Right ventricle myocardium inferior (tissue), 1 donor: Measurements from ENCODE around the gene PIP5K1C. TPM values are rescaled to one million over a fixed set of nuclear protein-coding genes. Genes with fewer than 3 reads are reported as not detected.
"Not testable (repeated sequence)": the region's sequence is repeated elsewhere in the genome, so short reads cannot be mapped to it uniquely, and the experiment has no call there.

ENCODE experiments used
- ATAC-seq: fragments of 200-7000 bp; cut with Tn5 transposase; one replicate; pipeline ENCODE4 v1.9.1; 2020; ENCODE audit warnings: mild to moderate bottlenecking, moderate library complexity
- DNase-seq: peaks from one replicate; pipeline ENCODE4 v3.0.0; 2021; ENCODE audit errors: missing footprints
- intact Hi-C: fragments of 100-400 bp; cut with DNase I; formaldehyde crosslinking; loops from one replicate; pipeline ENCODE4 v1.11.0; 2022
- total RNA-seq: library from RNA; stranded (reverse); fragmentation: NEBNext Ultra II Directional; extraction: Animal tissue kit (Norgen Biotek cat#: 25700); gene quantifications from one replicate; pipeline ENCODE4 v1.2.1, GENCODE V29; 2021
- donor health status: DM: no; HTN: yes; CAD: no; lungs with severe emphysema.

Gene PIP5K1C
- total RNA-seq, 1 donor from 2014 or later: 34.7 TPM

DNA sequence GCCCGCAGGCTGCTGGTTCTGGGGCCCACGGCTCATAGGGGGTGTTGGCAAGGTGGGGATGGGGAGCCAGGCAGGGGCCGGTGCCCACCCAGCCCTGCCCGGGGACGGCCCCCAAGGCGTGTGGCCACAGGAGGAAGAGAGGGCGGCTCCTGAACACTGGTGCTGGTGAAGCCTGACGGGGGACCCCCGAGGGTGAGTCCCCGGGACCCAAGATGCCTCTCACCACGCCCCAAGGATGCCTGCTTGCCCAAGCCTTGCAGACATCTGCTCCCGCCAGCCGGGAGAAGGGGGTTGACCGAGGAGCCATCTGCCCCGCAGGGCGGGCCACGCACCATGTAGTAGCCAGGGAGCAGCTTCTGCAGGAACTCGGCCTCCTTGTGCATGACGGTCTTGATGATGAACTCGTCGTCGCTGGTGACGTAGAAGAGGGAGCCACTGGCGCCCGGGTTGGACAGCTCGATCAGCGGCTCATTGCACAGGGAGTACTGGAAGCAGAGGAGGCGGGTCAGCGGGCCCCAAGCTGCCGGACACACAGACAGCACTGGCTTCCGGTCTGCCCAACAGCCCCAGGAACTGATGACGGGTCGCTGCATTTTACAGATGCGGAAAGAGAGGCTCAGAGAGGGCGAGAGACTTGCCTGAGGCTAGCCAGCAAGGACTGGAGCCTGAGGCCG lies 44.1 kb downstream of the PIP5K1C start:
- ATAC-seq (no peak), DNase-seq (no peak)
- intact Hi-C loops: no loop called here

DNA sequence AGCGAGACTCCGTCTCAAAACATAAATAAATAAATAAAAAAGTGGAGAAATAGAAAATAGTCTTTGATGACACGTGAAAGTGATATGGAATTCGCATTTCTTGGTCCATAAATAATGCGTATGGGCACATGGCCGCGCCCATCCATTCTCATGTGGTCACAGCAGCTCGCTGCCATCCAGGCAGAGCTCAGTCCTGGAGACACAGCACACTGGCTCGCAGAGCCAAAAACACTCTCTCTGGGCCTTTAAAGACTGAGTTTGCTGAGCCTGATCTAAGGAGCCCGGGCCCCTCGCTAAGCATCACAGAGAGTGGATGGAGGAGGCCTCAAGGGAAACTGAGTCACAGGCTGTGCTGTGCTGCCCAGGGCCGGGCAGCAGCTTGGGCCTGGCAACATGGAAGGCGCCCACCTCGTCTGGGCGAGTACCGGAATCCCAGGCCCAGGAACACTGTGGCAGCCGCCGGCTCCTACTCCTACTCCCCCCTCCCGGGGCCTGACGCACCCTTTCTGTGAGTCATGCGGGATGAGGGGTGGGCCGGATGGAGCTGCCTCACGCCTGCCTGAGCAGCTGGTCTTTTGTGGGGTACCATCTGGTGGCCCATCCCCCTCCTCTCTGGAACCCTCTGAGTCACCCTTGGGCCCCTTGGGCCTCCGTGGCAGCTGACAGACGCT lies 44.7 kb downstream of the PIP5K1C start:
- ATAC-seq (no peak), DNase-seq (no peak)
- intact Hi-C loops: no loop called here

DNA sequence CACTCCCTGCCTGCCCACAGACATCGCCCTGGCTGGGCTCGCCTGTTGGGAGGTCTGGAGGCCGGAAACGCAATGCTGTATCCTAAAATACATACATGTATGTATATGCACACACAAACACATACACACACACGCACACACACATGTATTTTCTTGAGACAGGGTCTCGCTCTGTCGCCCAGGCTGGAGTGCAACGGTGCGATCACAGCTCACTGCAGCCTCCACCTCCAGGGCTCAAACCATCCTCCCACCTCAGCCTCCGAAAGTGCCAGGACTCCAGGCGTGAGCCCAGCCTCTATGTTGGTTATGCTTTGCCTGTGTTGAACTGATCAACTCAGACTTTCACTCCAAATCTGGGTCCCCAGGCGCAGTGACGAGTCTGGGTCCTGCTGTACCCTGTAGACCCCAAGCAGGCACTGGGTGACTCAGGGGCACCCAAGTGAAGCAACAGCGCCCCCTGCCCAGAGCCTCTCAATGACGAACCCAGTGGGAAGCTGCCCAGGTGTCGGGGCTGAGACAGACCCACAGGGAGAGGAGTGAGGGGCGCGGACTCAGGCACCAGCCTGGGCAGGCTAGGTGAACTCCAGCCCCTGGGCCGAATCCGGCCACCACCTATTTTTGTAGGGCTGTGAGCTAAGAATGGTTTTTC lies 46.3 kb downstream of the PIP5K1C start:
- intact Hi-C loops: no loop called here
- ATAC-seq (no peak), DNase-seq (no peak)

DNA sequence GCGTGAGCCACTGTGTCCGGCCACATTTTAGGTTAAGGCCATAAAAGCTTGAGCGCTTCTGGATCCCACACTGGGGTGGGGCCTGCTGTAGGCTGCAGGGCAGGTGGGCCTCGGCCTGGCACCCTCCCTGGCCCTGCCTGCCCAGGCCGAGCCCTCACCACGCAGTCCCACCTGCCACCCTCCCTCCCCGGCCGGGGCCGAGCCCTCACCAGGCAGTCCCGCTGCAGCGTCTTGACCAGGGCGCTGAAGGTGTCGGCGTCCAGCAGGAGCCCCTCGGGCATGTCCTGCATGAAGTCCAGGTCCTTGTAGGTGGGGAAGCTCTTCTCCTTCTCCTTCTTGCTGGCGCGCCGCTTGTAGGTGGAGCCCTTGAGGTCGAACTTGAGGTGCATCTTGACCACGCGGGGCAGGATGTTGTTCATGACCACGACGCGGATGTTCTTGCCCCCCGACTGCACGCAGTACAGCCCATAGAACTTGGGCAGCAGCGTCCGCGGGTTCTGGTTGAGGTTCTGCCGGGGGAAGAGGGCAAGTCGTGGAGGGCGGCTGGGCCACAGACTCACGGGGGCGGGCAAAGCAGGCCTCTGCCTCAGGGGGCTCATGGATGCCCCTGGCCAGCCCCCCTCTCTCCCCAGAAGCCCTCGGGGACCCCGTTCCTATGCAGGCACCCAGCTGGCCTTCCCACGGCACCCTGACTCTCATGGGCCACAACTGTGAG lies 47.0 kb downstream of the PIP5K1C start:
- no peak for ATAC-seq
- DNase-seq: no peak
- intact Hi-C loops: no loop called here

DNA sequence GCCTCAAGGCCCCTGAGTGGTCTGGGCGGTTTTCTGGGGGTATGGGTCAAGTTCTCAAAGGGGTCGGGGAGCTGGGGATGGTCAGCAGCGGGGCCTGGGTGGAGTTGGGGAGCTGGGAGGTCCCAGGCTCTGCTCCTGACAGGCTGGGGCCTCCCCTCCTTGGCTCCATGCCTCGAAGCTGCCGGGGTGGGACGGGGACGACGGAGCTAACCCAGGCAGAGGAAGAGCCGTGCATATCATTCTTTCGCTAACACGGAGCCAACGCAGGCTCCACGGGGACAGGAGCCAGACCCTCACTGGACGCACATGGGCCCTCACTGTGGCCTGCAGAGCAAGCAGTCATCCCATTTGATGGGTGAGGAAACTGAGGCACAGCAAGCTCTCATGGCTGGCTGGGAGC lies 47.8 kb downstream of the PIP5K1C start:
- ATAC-seq: no peak
- intact Hi-C loops: no loop called here
- DNase-seq: no peak

- DNase-seq (no peak), ATAC-seq (no peak)
- intact Hi-C loops: no loop called here
Observed at GRCh38 chr19:3651684-3652083, 48.6 kb downstream of the PIP5K1C start.

- no peak for ATAC-seq
- intact Hi-C loops: no loop called here
Observed at GRCh38 chr19:3649888-3650287, 50.4 kb downstream of the PIP5K1C start.

GRCh38 chr19:3648037-3648905 lies 52.0 kb downstream of the PIP5K1C start:
- DNase-seq: no peak
- intact Hi-C loops: no loop called here
- no peak for ATAC-seq

More at GRCh38 chr19:3649888-3650287, 50.4 kb downstream of the PIP5K1C start:
- DNase-seq: no peak

DNA sequence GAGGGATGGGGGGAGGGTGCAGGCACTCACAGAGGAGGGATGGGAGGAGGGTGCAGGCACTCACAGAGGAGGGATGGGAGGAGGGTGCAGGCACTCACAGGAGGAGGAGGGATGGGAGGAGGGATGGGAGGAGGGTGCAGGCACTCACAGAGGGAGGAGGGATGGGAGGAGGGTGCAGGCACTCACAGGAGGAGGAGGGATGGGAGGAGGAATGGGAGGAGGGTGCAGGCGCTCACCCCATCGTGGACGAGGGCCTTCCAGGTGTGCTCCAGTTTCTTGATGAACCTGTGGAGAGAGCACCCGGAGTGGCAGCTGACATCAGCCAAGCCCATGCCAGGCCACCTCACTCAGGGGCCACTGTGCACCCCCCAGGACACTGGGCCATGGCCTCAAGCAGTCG lies 53.2 kb downstream of the PIP5K1C start:
- ATAC-seq, DNase-seq, intact Hi-C loops: not testable (repeated sequence)

DNA sequence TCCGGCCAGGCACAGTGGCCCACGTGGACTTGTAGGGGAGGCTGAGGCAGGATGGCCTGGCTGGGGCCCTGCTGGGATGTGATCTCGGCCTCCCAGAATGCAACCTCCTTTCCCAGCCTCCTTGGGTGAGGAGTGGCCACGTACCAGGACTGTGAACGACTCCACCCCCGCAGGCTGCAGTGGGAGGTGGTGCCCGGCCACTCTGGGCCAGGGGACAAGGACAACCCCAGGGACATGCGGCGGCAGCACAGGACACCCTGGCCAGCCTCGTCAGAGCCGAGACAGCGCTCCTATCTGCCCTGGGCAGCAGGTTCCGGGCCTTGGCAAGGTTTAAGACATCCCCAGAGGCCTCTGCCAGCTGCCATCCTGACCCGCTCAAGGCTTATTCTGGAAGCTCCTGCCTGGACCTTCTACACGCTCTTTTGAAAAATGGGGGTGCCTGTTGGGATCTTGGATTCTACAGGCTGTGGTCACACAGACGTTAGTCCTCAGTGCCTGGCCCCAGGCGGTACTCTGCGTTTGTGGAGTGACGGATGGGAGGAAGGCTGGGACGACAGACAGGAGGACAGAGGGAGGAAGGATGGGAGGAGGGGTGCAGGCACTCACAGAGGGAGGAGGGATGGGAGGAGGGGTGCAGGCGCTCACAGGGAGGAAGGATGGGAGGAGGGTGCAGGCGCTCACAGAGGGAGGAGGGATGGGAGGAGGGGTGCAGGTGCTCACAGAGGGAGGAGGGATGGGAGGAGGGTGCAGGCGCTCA lies 53.8 kb downstream of the PIP5K1C start:
- ATAC-seq: no peak
- intact Hi-C loops: no loop called here
- no peak for DNase-seq

DNA sequence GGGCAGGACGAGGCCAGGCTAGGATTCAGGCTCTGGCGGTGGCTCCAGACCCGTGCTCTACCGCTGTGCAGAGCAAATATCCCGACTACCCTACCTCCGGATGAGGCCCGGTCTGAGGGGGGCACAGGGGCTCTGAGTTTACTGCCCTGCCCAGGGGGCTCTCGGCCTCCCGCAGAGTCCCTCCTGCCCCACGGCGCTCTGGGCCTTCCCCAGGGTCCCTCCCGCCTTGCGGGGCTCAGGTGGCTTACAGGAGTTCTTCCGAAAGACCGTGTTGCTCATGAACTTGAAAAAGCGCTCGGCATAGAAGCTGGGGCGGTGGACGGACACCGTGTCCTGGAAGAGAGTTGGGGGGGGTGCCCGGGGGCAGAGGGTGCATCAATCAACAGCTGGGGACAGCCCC lies 54.5 kb downstream of the PIP5K1C start:
- intact Hi-C loops: no loop called here
- no peak for DNase-seq
- no peak for ATAC-seq

- intact Hi-C loops: no loop called here
- DNase-seq (no peak), ATAC-seq (no peak)
Observed at GRCh38 chr19:3645067-3645396, 55.2 kb downstream of the PIP5K1C start.

GRCh38 chr19:3644351-3645066 lies 55.8 kb downstream of the PIP5K1C start:
- DNase-seq (no peak), ATAC-seq (no peak)
- intact Hi-C loops: no loop called here

GRCh38 chr19:3643674-3644313 lies 56.5 kb downstream of the PIP5K1C start:
- DNase-seq (no peak), ATAC-seq (no peak)
- intact Hi-C loops: no loop called here

DNA sequence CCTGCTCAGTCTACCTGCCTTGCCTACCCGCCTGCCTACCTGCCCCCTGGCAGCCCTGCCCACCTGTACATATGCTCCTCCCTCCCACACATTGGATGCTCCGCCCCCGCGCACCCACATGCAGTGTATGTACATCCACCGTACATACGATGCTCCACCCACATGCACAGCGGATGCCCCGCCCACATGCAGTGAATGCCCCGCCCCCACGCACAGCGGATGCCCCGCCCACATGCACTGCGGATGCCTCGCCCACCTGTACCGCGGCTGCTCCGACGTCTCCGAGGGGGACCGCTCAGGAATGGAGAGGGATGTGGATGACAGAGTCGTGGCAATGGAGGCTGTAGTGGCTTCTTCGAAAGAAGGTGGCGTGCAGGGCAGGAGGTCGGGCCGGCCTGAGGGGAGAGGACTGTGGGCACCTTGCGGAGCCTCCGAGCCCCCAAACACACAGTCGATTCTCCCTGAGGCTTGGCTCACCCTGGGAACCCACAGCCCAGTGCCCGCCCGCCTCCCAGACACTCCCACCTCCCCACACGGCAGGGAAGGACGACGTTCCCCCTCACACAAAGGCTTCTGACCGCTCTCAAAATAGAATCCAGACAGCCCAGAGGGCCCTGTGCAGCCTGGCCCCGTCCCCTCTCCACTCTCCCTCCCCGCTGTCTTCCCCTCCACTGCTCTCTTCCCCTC lies 57.1 kb downstream of the PIP5K1C start:
- intact Hi-C loops: no loop called here
- DNase-seq (no peak), ATAC-seq (no peak)

DNA sequence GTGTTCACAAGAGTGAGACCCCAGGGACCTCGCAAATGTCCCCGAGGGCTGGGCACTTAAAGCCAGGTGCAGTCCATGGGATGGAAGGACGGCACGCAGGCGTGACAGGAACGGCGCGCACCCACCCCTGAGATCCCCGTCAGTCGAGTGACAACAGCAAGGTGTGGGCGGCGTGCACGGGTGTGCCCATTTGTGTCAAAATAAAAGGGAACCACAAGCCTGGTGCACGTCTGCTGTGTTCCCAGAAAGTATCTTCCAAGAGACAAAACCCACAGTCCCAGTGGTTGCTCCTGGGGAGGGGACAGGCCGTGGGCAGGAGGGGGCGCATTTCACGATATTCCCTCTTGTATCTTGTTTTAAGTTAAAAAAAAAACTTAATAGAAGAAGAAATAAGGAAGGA lies 58.0 kb downstream of the PIP5K1C start:
- no peak for ATAC-seq
- no peak for DNase-seq
- intact Hi-C loops: no loop called here
